Measurements from ENCODE around the gene SOX18.

Gene SOX18

GRCh38 chr20:64039293-64040160 is 9.9 kb downstream of the SOX18 start:
- peak overlapping the region; percentile 37 for H3K4me3 ChIP-seq (ENCODE audit: low read depth, low read length)
- no peak for DNase-seq (ENCODE audit: low read depth)
- TF ChIP-seq CTCF (conservative IDR thresholded peaks at IDR 0.05; ENCODE audit: low read depth, low read length): no peak

GRCh38 chr20:64038565-64039292 is 10.7 kb downstream of the SOX18 start:
- peak; percentile 53 for DNase-seq (ENCODE audit: low read depth)
- peak overlapping the region; percentile 37 for H3K4me3 ChIP-seq (ENCODE audit: low read depth, low read length)
- TF ChIP-seq CTCF (conservative IDR thresholded peaks at IDR 0.05; ENCODE audit: low read depth, low read length): peak; percentile 59

GRCh38 chr20:64038224-64038564 is 11.2 kb downstream of the SOX18 start:
- H3K4me3 ChIP-seq (ENCODE audit: low read depth, low read length): no peak overlapping the region

GRCh38 chr20:64037498-64038213 is 11.8 kb downstream of the SOX18 start:
- no peak overlapping the region for H3K4me3 ChIP-seq (ENCODE audit: low read depth, low read length)
- DNase-seq (ENCODE audit: low read depth): no peak
- TF ChIP-seq CTCF (conservative IDR thresholded peaks at IDR 0.05; ENCODE audit: low read depth, low read length): no peak

More at GRCh38 chr20:64038224-64038564, 11.2 kb downstream of the SOX18 start:
- DNase-seq (ENCODE audit: low read depth): no peak
- no peak for TF ChIP-seq CTCF (conservative IDR thresholded peaks at IDR 0.05; ENCODE audit: low read depth, low read length)

GRCh38 chr20:64037199-64037497 is 12.3 kb downstream of the SOX18 start:
- no peak for DNase-seq (ENCODE audit: low read depth)
- TF ChIP-seq CTCF (conservative IDR thresholded peaks at IDR 0.05; ENCODE audit: low read depth, low read length): no peak
- no peak overlapping the region for H3K4me3 ChIP-seq (ENCODE audit: low read depth, low read length)

GRCh38 chr20:64036346-64037198 is 12.9 kb downstream of the SOX18 start:
- H3K4me3 ChIP-seq (ENCODE audit: low read depth, low read length): no peak overlapping the region
- no peak for DNase-seq (ENCODE audit: low read depth)
- TF ChIP-seq CTCF (conservative IDR thresholded peaks at IDR 0.05; ENCODE audit: low read depth, low read length): no peak
